ENCODE measurements around the gene ACHE. TPM values are rescaled to one million over a fixed set of nuclear protein-coding genes. Genes with fewer than 3 reads are reported as not detected.

Gene ACHE
- total RNA-seq = under 1 TPM in 1 of 2 donors, not detected in 1; 0.34 TPM

GRCh38 chr7:100895701-100895955, at the start of gene ACHE:
TSS of gene ACHE (minus strand) at chr7:100895888. CDS start at chr7:100894232, 1,656 bp downstream.

GRCh38 chr7:100888988-100889750, 6.5 kb downstream of the ACHE start, which contains the start of gene UFSP1:
TSS of gene UFSP1 (minus strand) at chr7:100889715. CDS start at chr7:100889271, 444 bp downstream.

GRCh38 chr7:100874577-100875355, 20.9 kb downstream of the ACHE start, which contains the start of gene SRRT:
TSS of gene SRRT (plus strand) at chr7:100875103. CDS start at chr7:100875591, 488 bp downstream.

DNA sequence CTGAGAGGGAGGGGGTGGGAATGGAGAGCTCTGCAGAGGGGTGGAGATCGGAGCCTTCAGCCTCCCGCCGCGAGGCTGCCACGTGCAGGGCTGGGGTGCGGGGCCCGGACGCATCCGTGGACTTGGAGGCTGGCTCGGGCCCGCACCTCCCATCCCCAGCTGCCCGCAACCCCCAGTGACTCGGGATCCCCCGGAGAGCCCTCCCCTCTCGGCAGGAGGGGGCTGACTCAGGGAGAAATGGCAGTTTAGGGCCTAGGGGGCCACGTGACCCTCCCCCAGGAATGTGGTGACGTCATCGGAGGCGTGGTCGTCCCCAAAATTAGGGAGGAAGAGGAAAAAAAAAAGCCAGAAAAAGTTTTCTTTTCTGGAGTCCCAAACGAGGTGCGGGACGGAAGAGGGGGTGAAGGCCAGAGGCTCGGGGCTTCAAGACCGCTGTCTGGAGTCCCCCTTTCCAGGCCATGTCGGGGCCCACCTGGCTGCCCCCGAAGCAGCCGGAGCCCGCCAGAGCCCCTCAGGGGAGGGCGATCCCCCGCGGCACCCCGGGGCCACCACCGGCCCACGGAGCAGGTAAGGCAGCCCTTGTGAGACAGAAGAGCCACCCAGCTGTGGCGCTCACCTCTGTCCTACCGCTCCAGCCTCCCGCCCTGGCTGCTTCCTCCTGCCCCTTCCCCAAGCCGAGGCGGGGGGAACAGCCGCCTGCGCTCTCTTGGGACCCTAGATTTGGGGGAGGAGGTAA, 28.5 kb downstream of the ACHE start, which contains the start of gene TRIP6:
Gene TRIP6 (plus strand): TSS at position 348 of the 736 bp plus-strand sequence. CDS start 111 bp downstream, at position 459.

GRCh38 chr7:100852048-100852872, 43.4 kb downstream of the ACHE start, which contains the start of gene SLC12A9:
TSS of gene SLC12A9 (plus strand) at chr7:100852713. CDS start at chr7:100854198, 1,485 bp downstream.

Small RNA genes within 50 kb of the gene (small RNA-seq; reads per million reads assigned to genes)
- gene RN7SL549P (0 to 0.06 reads per million in 2 donors), gene RPS29P15 (0 reads per million in 2 donors)

Other genes starting within 250 kb of the ACHE start
- not detected for gene ACTL6B, start 239.4 kb downstream of the ACHE start, total RNA-seq
- 100 to 1,000 TPM in 1 of 2 donors, 10 to 100 TPM in 1; 69.2 to 105 TPM for gene GNB2, start 222.1 kb downstream of the ACHE start, total RNA-seq
- 10 to 100 TPM; 14.3 to 17.9 TPM for gene GIGYF1, start 201.6 kb downstream of the ACHE start, total RNA-seq
- 10 to 100 TPM; 35.4 to 73.9 TPM for gene POP7, start 189.8 kb downstream of the ACHE start, total RNA-seq
- gene EPO, start 175.4 kb downstream of the ACHE start, total RNA-seq = not detected
- not detected for gene ZAN, start 162.3 kb downstream of the ACHE start, total RNA-seq
- gene EPHB4, start 68.4 kb downstream of the ACHE start, total RNA-seq = 10 to 100 TPM; 21.0 to 49.0 TPM
- 10 to 100 TPM; 15.5 to 20.0 TPM for gene SLC12A9, start 43.2 kb downstream of the ACHE start, total RNA-seq
- gene TRIP6, start 28.5 kb downstream of the ACHE start, total RNA-seq = 100 to 1,000 TPM in 1 of 2 donors, 10 to 100 TPM in 1; 96.7 to 102 TPM
- 10 to 100 TPM; 35.8 to 52.0 TPM for gene SRRT, start 20.8 kb downstream of the ACHE start, total RNA-seq
- 1 to 10 TPM; 5.2 to 7.0 TPM for gene UFSP1, start 6.2 kb downstream of the ACHE start, total RNA-seq
- gene MUC3A, start 53.6 kb upstream of the ACHE start, total RNA-seq = not detected
- under 1 TPM in 1 of 2 donors, not detected in 1; 0.69 TPM for gene MUC12, start 73.7 kb upstream of the ACHE start, total RNA-seq
- gene MUC17, start 124.2 kb upstream of the ACHE start, total RNA-seq = not detected
- 10 to 100 TPM in 1 of 2 donors, 1 to 10 TPM in 1; 10.0 to 14.3 TPM for gene TRIM56, start 189.6 kb upstream of the ACHE start, total RNA-seq
- 1 to 10 TPM; 1.0 to 3.3 TPM for gene SERPINE1, start 231.2 kb upstream of the ACHE start, total RNA-seq